ENCODE results near the gene NLRP7. TPM values are rescaled to one million over a fixed set of nuclear protein-coding genes. Genes with fewer than 3 reads are reported as not detected.
"Not testable (repeated sequence)": the region's sequence is repeated elsewhere in the genome, so short reads cannot be mapped to it uniquely, and the experiment has no call there.

Gene NLRP7
- total RNA-seq, 2 experiments from 2014 or later, result not detected

DNA sequence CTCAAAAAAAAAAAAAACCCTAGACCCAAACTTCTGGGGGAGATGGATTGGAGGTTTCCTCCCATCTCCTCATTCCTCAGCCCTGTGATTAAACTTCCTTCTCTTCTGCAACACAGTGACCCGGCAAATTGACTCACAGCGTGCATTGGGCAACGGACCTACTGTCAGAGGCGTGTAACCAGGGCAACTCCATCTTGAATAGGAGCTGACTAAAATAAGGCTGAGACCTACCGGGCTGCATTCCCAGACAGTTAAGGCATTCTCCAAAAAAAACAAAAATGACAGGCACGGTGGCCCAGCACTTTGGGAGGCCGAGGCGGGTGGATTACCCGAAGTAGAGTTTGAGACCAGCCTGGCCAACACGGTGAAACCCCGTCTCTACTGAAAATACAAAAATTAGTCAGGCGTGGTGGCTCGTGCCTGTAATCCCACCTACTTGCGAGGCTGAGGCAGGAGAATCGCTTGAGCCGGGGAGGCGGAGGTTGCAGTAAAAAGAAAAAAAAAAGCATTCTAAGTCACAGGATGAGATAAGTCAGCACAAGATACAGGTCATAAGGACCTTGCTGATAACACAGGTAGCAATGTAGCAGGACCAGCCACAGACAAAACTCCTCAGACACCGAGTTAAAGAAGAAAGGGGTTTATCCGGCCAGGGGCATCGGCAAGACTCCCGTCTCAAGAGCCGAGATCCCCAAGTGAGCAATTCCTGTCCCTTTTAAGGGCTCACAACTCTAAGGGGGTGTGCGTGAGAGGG is 5.4 kb upstream of the NLRP7 start:
- H3K36me3 Mint-ChIP-seq (ENCODE audit: low read depth), result no peaks in the 10 kb centered on the region
- no peak for ATAC-seq
- ChIA-PET POLR2A (no interaction called here), CTCF (no interaction called here)
- no peak overlapping the region for H3K4me3 Mint-ChIP-seq
- no peak for DNase-seq
- H3K27me3 Mint-ChIP-seq (ENCODE audit: low read depth), result peaks cover 8% of the 10 kb centered on the region
- no peaks in the 10 kb centered on the region for H3K9me3 Mint-ChIP-seq (ENCODE audit: insufficient read depth)
- H3K27ac Mint-ChIP-seq, result no peak overlapping the region
- no peaks in the 10 kb centered on the region for H3K4me1 Mint-ChIP-seq (ENCODE audit: low read depth)

DNA sequence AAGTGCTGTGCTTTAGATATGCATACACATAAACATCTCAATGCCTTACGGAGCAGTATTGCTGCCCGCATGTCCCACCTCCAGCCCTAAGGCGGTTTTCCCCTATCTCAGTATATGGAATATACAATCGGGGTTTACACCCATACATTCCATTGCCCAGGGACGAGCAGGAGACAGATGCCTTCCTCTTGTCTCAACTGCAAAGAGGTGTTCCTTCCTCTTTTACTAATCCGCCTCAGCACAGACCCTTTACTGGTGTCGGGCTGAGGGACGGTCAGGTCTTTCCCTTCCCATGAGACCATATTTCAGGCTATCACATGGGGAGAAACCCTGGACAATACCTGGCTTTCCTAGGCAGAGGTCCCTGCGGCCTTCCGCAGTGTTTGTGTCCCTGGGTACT is 3.2 kb upstream of the NLRP7 start:
- H3K4me1 Mint-ChIP-seq (ENCODE audit: low read depth); H3K27ac Mint-ChIP-seq; H3K4me3 Mint-ChIP-seq; ATAC-seq; H3K9me3 Mint-ChIP-seq (ENCODE audit: insufficient read depth); POLR2A ChIA-PET; DNase-seq; H3K27me3 Mint-ChIP-seq (ENCODE audit: low read depth); CTCF ChIA-PET; H3K36me3 Mint-ChIP-seq (ENCODE audit: low read depth): not testable (repeated sequence)

DNA sequence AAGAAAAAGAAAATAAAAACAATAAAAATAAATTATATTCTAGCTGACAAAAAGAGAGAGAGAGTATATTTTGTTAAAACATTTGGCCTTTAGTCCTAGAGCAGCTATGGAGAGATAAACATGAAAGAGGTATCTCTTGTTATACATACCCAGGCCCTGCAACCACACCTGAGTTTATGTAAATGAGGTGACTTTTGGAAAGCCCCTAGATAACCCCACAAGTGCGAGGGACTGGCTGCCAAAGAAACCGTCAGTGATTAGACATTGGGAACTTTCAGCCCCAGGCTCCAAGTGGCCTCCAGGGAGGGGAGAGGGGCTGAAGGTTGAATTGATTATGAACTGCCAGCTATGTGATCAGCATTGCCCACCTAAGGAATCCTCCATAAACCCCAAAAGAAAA is 2.1 kb upstream of the NLRP7 start:
- ChIA-PET POLR2A (no interaction called here), CTCF (no interaction called here)
- no peak overlapping the region for H3K4me3 Mint-ChIP-seq

DNA sequence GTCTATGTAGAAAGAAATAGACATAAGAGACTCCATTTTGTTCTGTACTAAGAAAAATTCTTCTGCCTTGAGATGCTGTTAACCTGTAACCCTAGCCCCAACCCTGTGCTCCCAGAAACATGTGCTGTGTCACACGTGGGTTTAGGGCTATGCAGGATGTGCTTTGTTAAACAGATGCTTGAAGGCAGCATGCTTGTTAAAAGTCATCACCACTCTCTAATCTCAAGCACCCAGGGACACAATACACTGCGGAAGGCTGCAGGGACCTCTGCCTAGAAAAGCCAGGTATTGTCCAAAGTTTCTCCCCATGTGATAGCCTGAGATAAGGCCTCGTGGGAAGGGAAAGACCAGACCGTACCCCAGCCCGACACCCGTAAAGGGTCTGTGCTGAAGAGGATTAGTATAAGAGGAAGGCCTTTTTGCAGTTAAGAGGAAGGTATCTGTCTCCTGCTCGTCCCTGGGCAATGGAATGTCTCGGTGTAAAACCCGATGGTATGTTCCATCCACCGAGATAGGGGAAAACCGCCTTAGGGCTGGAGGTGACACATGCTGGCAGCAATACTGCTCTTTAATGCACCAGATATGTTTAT is 3.5 kb downstream of the NLRP7 start:
- CTCF ChIA-PET; H3K36me3 Mint-ChIP-seq (ENCODE audit: low read depth); POLR2A ChIA-PET; ATAC-seq; H3K9me3 Mint-ChIP-seq (ENCODE audit: insufficient read depth); H3K27ac Mint-ChIP-seq; H3K4me3 Mint-ChIP-seq; DNase-seq; H3K4me1 Mint-ChIP-seq (ENCODE audit: low read depth): not testable (repeated sequence)
- H3K27me3 Mint-ChIP-seq (ENCODE audit: low read depth), result peaks cover 12% of the 10 kb centered on the region

More for the DNA sequence above, 2.1 kb upstream of the NLRP7 start:
- no peaks in the 10 kb centered on the region for H3K9me3 Mint-ChIP-seq (ENCODE audit: insufficient read depth)
- no peak overlapping the region for H3K27ac Mint-ChIP-seq
- peaks cover 5% of the 10 kb centered on the region for H3K27me3 Mint-ChIP-seq (ENCODE audit: low read depth)
- no peak for ATAC-seq
- H3K36me3 Mint-ChIP-seq (ENCODE audit: low read depth), result no peaks in the 10 kb centered on the region
- H3K4me1 Mint-ChIP-seq (ENCODE audit: low read depth), result no peaks in the 10 kb centered on the region
- no peak for DNase-seq

DNA sequence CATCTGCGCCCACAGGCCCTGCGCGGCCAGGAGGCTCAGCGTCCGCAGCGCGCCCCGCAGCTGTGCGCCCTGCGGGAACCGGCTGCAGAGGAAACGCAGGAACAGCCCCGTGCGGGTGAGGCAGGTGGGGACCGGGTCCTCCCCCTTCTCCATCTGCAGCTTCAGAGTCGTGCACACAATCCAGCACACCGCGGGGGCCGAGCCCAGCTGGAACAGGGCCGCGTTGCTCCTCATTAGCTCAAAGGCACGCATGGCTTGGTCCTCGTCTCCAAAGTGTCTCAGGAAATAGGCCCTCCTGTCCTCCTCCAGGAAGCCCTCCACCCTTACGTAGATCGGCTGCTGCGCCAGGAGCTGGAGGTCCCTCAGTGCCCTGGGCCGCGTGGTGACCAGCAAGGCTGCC is 7.8 kb downstream of the NLRP7 start:
- H3K36me3 Mint-ChIP-seq (ENCODE audit: low read depth); DNase-seq; CTCF ChIA-PET; ATAC-seq; H3K4me3 Mint-ChIP-seq; H3K27ac Mint-ChIP-seq; H3K9me3 Mint-ChIP-seq (ENCODE audit: insufficient read depth): not testable (repeated sequence)
- Mint-ChIP-seq H3K27me3 (ENCODE audit: low read depth) (peaks cover 16% of the 10 kb centered on the region), H3K4me1 (ENCODE audit: low read depth) (peaks cover 22% of the 10 kb centered on the region)
- POLR2A ChIA-PET, result interaction anchor here (0.6 kb wide), 1 partner anchor 686 kb away, joined by 3 read pairs; no protein-coding TSS in a partner anchor

DNA sequence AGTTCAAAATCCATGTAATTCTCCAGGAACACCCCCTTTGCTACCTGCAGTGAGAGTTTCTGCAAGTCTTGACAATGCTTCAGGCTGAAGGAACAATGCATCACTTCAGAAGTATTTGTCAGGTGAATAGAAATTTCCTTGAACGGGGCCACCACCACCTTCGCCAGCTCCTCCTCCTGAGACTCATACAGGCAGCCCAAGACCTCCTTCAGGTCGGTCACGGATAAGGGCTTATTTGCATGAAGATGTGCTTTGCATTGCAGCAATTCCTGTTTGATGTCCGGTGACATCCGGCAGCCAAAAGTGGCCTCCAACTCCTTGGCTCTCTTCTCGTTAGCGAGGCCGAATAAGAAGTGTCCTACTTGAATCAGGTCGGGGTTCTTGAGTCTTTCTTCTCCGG is 8.4 kb downstream of the NLRP7 start:
- Mint-ChIP-seq H3K36me3 (ENCODE audit: low read depth) (no peaks in the 10 kb centered on the region), H3K9me3 (ENCODE audit: insufficient read depth) (no peaks in the 10 kb centered on the region), H3K27me3 (ENCODE audit: low read depth) (peaks cover 16% of the 10 kb centered on the region), H3K4me3 (no peak overlapping the region), H3K4me1 (ENCODE audit: low read depth) (peaks cover 22% of the 10 kb centered on the region), H3K27ac (no peak overlapping the region)
- ATAC-seq, result no peak
- ChIA-PET POLR2A (no interaction called here), CTCF (no interaction called here)
- no peak for DNase-seq

DNA sequence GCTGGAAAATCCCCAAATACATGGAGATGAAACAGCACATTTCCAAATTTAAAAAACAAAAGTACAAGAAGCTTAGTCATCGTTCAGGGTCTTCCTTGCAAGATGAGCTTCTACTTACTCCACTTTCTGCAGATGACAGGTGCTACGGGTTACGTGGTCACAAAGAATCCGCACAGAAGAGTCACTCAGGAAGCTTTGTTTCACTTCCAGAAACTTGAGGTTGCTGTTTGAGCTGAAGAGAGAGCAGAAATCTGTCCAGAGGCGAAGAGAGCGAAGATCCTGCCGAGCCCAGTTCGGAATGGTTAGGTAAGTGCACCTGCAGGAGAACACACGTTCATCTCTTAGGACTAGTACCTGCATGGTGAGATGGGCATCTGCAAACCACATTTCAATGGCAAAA is 9.4 kb downstream of the NLRP7 start:
- Mint-ChIP-seq H3K36me3 (ENCODE audit: low read depth) (no peaks in the 10 kb centered on the region), H3K4me1 (ENCODE audit: low read depth) (peaks cover 22% of the 10 kb centered on the region), H3K4me3 (peak overlapping the region; percentile 2), H3K9me3 (ENCODE audit: insufficient read depth) (no peaks in the 10 kb centered on the region), H3K27me3 (ENCODE audit: low read depth) (peaks cover 16% of the 10 kb centered on the region), H3K27ac (peak overlapping the region; percentile 31)
- ATAC-seq, result peak; percentile 63
- POLR2A ChIA-PET, result no interaction called here
- CTCF ChIA-PET, result interaction anchor here (1.1 kb wide), 1 partner anchor 57 kb away, joined by 3 read pairs; no protein-coding TSS in a partner anchor
- peak; percentile 57 for DNase-seq

DNA sequence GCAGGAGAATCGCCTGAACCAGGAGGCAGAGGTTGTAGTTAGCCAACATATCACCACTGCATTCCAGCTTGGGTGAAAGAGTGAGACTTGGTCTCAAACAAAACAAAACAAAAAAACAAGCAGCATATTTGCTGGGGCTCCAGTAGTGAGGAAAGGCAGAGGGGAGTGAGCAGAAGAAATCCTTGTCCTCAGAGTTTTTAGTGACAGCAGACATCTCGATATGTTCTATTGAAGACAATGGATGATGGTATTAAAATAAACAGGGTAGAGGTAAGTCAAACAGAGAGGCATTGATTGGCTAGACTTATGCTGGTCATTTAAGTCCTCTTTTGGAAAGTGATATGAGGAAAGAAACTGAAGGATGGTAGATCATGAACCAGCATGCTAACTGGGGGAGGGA is 19.0 kb downstream of the NLRP7 start:
- POLR2A ChIA-PET, result no interaction called here

DNA sequence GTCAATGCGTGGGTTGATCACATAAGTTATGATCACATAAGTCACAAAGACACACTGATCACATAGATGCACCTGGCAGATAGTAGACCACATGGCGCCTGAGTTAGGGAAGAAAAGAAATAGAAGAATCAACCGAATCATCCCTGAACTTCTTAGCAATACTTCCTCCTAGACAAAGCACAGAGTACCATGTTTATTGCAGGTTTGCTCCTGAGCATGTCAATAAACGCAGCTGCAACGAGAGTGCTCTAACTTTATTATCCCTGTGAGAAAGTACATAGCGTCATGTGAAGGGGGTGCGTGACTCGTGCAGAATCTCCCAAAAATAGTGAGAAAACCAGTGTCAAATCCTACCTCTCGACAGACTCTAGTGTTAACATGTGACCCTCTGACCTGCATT is 24.1 kb downstream of the NLRP7 start:
- H3K27ac Mint-ChIP-seq, result no peak overlapping the region
- CTCF ChIA-PET, result no interaction called here
- H3K4me1 Mint-ChIP-seq (ENCODE audit: low read depth), result peaks cover 8% of the 10 kb centered on the region
- H3K27me3 Mint-ChIP-seq (ENCODE audit: low read depth), result no peaks in the 10 kb centered on the region
- no peak for ATAC-seq
- no peak for DNase-seq
- peaks cover 4% of the 10 kb centered on the region for H3K36me3 Mint-ChIP-seq (ENCODE audit: low read depth)
- H3K9me3 Mint-ChIP-seq (ENCODE audit: insufficient read depth), result peaks cover 3% of the 10 kb centered on the region
- H3K4me3 Mint-ChIP-seq, result no peak overlapping the region
- POLR2A ChIA-PET, result no interaction called here

More for the DNA sequence above, 19.0 kb downstream of the NLRP7 start:
- no peak overlapping the region for H3K4me3 Mint-ChIP-seq
- no peaks in the 10 kb centered on the region for H3K27me3 Mint-ChIP-seq (ENCODE audit: low read depth)
- CTCF ChIA-PET, result no interaction called here
- ATAC-seq (no peak), DNase-seq (no peak)
- peaks cover 6% of the 10 kb centered on the region for H3K36me3 Mint-ChIP-seq (ENCODE audit: low read depth)
- H3K9me3 Mint-ChIP-seq (ENCODE audit: insufficient read depth), result peaks cover 12% of the 10 kb centered on the region
- no peaks in the 10 kb centered on the region for H3K4me1 Mint-ChIP-seq (ENCODE audit: low read depth)
- no peak overlapping the region for H3K27ac Mint-ChIP-seq

DNA sequence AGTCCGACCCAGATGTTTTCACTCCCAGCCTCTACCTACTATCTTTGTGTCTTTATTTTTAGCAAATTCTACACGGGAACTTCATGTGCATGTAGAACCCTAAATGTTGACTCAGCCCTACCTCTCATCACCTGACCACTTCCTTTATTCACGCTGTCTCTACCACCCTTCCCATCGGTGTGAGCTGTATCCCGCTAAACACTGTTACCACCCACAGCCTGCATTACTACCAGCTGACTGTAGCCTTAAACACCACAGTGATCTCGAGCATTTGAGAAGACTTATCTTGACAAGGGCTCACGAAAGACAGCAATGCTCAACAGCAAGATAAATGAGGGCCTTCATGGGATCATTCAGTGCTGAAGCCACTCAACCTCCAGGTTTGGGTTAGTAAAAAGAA is 26.2 kb downstream of the NLRP7 start:
- no peak overlapping the region for H3K4me3 Mint-ChIP-seq
- DNase-seq (peak; percentile 35), ATAC-seq (peak; percentile 60)
- no peaks in the 10 kb centered on the region for H3K9me3 Mint-ChIP-seq (ENCODE audit: insufficient read depth)
- H3K27me3 Mint-ChIP-seq (ENCODE audit: low read depth), result peaks cover 3% of the 10 kb centered on the region
- H3K4me1 Mint-ChIP-seq (ENCODE audit: low read depth), result peaks cover 17% of the 10 kb centered on the region
- H3K27ac Mint-ChIP-seq, result no peak overlapping the region
- POLR2A ChIA-PET, result no interaction called here
- CTCF ChIA-PET, result interaction anchor here (3.6 kb wide), 1 partner anchor 40 kb away, joined by 13 read pairs; no protein-coding TSS in a partner anchor
- no peaks in the 10 kb centered on the region for H3K36me3 Mint-ChIP-seq (ENCODE audit: low read depth)

DNA sequence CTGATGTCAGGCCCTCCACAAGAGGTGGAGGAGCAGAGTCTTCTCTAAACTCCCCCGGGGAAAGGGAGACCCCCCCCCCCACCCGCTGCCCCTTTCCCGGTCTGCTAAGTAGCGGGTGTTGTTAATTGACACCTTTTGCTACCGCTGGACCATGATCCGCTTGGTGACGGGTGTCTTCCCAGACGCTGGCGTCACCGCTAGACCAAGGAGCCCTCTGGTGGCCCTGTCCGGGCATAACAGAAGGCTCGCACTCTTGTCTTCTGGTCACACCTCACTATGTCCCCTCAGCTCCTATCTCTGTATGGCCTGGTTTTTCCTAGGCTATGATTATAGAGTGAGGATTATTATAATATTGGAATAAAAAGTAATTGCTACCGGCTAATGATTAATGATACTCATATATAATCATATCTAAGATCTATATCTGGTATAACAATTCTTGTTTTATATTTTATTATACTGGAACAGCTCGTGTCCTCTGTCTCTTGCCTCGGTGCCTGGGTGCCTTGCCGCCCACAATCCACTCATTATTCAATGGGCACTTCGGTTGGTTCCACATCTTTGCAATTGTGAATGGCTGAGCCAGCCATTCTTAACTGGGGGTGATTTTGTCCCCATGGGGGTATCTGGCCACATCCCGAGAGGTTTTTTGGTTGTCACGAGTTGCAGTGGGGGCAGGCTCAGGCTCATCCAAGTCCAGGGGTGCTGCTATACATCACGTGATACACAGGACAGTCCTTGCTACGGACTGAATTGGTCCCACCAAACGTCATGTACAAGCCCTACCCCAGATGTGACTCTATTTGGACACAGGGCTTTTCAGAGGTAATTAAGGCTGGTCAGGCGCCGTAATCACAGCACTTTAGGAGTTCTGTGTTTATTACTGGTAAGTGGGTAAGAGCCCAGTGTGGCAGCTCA is 27.4 kb downstream of the NLRP7 start:
- peaks cover 17% of the 10 kb centered on the region for H3K4me1 Mint-ChIP-seq (ENCODE audit: low read depth)
- DNase-seq; ATAC-seq; H3K36me3 Mint-ChIP-seq (ENCODE audit: low read depth); POLR2A ChIA-PET; H3K27me3 Mint-ChIP-seq (ENCODE audit: low read depth); H3K9me3 Mint-ChIP-seq (ENCODE audit: insufficient read depth); H3K4me3 Mint-ChIP-seq; H3K27ac Mint-ChIP-seq: not testable (repeated sequence)
- CTCF ChIA-PET, result interaction anchor here (3.6 kb wide), 1 partner anchor 39 kb away, joined by 13 read pairs; no protein-coding TSS in a partner anchor

DNA sequence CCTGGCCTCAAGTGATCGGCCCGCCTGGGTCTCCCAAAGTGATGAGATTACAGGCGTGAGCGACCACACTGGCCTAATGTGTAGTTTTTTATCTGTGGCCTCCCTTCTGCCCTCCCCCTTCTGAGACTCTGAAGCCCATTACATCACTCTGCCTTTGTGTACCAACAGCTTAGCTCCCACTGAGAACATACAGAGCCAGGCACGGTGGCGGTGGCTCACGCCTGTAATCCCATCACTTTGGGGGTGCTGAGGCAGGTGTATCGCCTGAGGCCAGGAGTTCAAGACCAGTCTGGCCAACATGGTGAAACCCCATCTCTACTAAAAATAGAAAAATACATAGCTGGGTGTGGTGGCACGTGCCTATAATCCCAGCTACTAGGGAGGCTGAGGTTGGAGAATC is 28.8 kb downstream of the NLRP7 start:
- peaks cover 3% of the 10 kb centered on the region for H3K27me3 Mint-ChIP-seq (ENCODE audit: low read depth)
- no peaks in the 10 kb centered on the region for H3K36me3 Mint-ChIP-seq (ENCODE audit: low read depth)
- no peak overlapping the region for H3K27ac Mint-ChIP-seq
- CTCF ChIA-PET, result interaction anchor here (0.6 to 3.6 kb wide), 3 partner anchors 37 to 235 kb away, joined by 3 to 13 read pairs (median 3); no protein-coding TSS in a partner anchor
- POLR2A ChIA-PET, result no interaction called here
- H3K4me3 Mint-ChIP-seq, result no peak overlapping the region
- DNase-seq (no peak), ATAC-seq (no peak)
- peaks cover 17% of the 10 kb centered on the region for H3K4me1 Mint-ChIP-seq (ENCODE audit: low read depth)
- H3K9me3 Mint-ChIP-seq (ENCODE audit: insufficient read depth), result no peaks in the 10 kb centered on the region

Measured in activated CD8-positive, alpha-beta T cell treated with anti-CD3 and anti-CD28 coated beads, Interleukin-2, amount 10 ng/mL, durations not matched to agents 7 days and 5 days (primary cell).